Peyer's patch (tissue), 4 donors: Measurements from ENCODE around the gene GPR152. TPM values are rescaled to one million over a fixed set of nuclear protein-coding genes. Genes with fewer than 3 reads are reported as not detected.

Source experiments
- DNase-seq, 3 donors: peaks; one replicate each; pipeline ENCODE4 v3.0.0-alpha.2; 2017 to 2019
- H3K27ac ChIP-seq, 4 donors: fragments of 200-600 bp; sonication (generic); one replicate each; pipeline ENCODE4 v1.5.1; 2016 to 2019
- H3K27me3 ChIP-seq, 2 donors: fragments of 200-600 bp; sonication (generic); one replicate each; pipeline ENCODE4 v1.5.1; 2019
- H3K36me3 ChIP-seq, 3 donors: fragments of 200-600 bp; sonication (generic); one replicate each; pipeline ENCODE4 v1.5.1; 2016 to 2019
- H3K4me1 ChIP-seq, 4 donors: fragments of 200-600 bp; sonication (generic); one replicate each; pipeline ENCODE4 v1.5.1; 2016 to 2019
- H3K4me3 ChIP-seq, 4 donors: fragments of 200-600 bp; sonication (generic); 1 replicate in 3 of 4; 2 replicates in 1 of 4; pipeline ENCODE4 v1.5.1; 2016 to 2019; ENCODE audit warnings: mild to moderate bottlenecking in 1 of 4
- H3K9me3 ChIP-seq, 4 donors: fragments of 200-600 bp; sonication (generic); one replicate each; pipeline ENCODE4 v1.5.1; 2016 to 2019; ENCODE audit warnings: mild to moderate bottlenecking in 1 of 4
- CTCF ChIP-seq, 6 experiments: fragments of 450-650 bp in 4 of 6; fragments of 200-600 bp in 2 of 6; sonication (generic) in 1 of 6; IDR thresholded peaks; one replicate each; pipeline ENCODE4 v1.5.1; 2017 to 2019; ENCODE audit warnings: antibody characterized with exemption in 6 of 6, mild to moderate bottlenecking in 3 of 6, moderate library complexity in 1 of 6
- POLR2A ChIP-seq, 2 donors: fragments of 450-650 bp; IDR thresholded peaks; one replicate each; pipeline ENCODE4 v1.5.1; 2017; ENCODE audit warnings: antibody characterized with exemption in 2 of 2, mild to moderate bottlenecking in 2 of 2, moderate library complexity in 2 of 2
- total RNA-seq, 4 donors: library from RNA; depleted of rRNA; stranded (reverse); fragments of >200 nt; gene quantifications; one replicate each; pipeline ENCODE4 v1.1.0, GENCODE V29; 2016

Gene GPR152
- total RNA-seq = not detected

GRCh38 chr11:67452141-67452952, at the start of gene GPR152:
GPR152 (minus strand) TSS chr11:67452729; CDS start chr11:67452724, 5 bp downstream.
- no peaks in the 10 kb centered on the region for H3K36me3 ChIP-seq
- TF ChIP-seq CTCF (IDR thresholded peaks at IDR 0.05) (no peak), POLR2A (IDR thresholded peaks at IDR 0.05) (no peak)
- no peaks in the 10 kb centered on the region for H3K9me3 ChIP-seq
- H3K4me1 ChIP-seq = peaks cover 0 to 11% (median 9%) of the 10 kb centered on the region in 4 donors
- peak within 1 kb of the TSS in 2 of 4 donors; percentile 4 to 10 for H3K27ac ChIP-seq
- H3K4me3 ChIP-seq = no peak within 1 kb of the TSS
- DNase-seq = peak in 1 of 3 donors; percentile 50
- H3K27me3 ChIP-seq = no peaks in the 10 kb centered on the region

DNA sequence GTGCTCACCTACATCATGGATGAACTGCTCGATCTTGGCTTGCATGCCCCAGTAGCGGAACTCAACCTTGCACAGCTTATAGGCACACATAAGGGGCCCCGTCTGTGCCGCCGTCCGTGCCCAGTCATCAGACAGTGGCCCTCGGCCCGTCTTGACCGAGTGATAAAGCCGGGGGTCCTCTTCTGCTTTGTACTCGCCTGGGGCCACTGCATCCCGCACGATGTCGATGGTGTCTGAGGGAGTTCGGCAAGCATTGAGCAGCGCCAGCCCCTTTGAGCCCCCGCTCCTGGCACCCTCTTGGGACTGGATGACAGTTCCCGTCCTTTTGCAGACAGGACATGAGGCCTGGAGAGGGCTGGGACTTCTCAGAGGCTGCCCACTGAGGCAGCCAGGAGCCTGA, 49.3 kb upstream of the GPR152 start:
- Histone ChIP-seq H3K4me1 (peaks cover 0 to 26% (median 23%) of the 10 kb centered on the region in 4 donors), H3K27ac (no peak overlapping the region), H3K4me3 (no peak overlapping the region), H3K27me3 (no peaks in the 10 kb centered on the region), H3K9me3 (no peaks in the 10 kb centered on the region), H3K36me3 (peaks cover 0 to 48% (median 0%) of the 10 kb centered on the region in 3 donors)
- DNase-seq = no peak
- TF ChIP-seq POLR2A (IDR thresholded peaks at IDR 0.05) (no peak), CTCF (IDR thresholded peaks at IDR 0.05) (no peak)

GRCh38 chr11:67500831-67501715, 48.5 kb upstream of the GPR152 start:
- peak in 1 of 3 donors; percentile 44 for DNase-seq
- Histone ChIP-seq H3K27me3 (no peaks in the 10 kb centered on the region), H3K4me3 (no peak overlapping the region), H3K36me3 (peaks cover 0 to 55% (median 0%) of the 10 kb centered on the region in 3 donors), H3K4me1 (peaks cover 0 to 19% (median 16%) of the 10 kb centered on the region in 4 donors), H3K9me3 (no peaks in the 10 kb centered on the region), H3K27ac (no peak overlapping the region)
- TF ChIP-seq POLR2A (IDR thresholded peaks at IDR 0.05) = no peak
- TF ChIP-seq CTCF (IDR thresholded peaks at IDR 0.05) = no peak

GRCh38 chr11:67500484-67500821, 47.9 kb upstream of the GPR152 start:
- no peak overlapping the region for H3K27ac ChIP-seq
- H3K4me1 ChIP-seq = peaks cover 0 to 14% (median 10%) of the 10 kb centered on the region in 4 donors
- DNase-seq = no peak
- TF ChIP-seq POLR2A (IDR thresholded peaks at IDR 0.05) = no peak
- no peak for TF ChIP-seq CTCF (IDR thresholded peaks at IDR 0.05)
- peaks cover 0 to 62% (median 0%) of the 10 kb centered on the region in 3 donors for H3K36me3 ChIP-seq
- no peaks in the 10 kb centered on the region for H3K9me3 ChIP-seq
- H3K27me3 ChIP-seq = no peaks in the 10 kb centered on the region
- no peak overlapping the region for H3K4me3 ChIP-seq

DNA sequence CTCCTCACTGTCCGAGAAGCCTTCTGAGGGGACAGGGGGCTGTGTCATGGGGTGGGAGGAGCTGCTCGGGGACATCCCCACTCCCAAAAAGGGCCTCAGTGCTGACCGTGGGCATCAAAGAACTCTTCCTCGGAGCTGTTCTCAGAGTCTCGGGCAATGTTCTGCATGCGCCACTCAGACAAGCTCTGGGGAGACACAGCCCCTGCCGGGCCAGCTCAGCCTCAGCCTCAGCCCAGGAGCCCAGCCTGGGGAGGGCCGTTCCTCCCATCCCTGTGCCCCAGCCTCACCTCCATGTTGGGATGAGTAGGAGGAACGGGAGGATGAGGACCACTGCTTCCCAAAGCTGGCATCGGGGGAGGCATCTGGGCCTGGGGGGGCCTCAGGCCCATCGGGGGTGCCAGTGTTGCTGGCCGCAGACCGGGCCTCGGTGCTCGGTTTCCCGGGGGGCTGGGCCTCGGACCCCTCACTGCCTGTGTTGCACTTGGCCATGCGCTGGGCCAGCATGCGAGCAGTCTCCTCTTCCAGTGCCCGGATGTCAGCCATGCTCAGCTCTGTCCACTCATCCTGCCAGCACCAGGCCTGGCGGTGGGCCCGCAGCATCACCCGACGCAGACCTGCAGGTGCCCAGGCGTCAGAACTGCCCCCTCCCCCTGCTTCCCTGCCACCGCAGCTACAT, 47.4 kb upstream of the GPR152 start:
- peaks cover 0 to 67% (median 0%) of the 10 kb centered on the region in 3 donors for H3K36me3 ChIP-seq
- no peak overlapping the region for H3K4me3 ChIP-seq
- no peak overlapping the region for H3K27ac ChIP-seq
- DNase-seq = no peak
- H3K4me1 ChIP-seq = peaks cover 0 to 10% (median 8%) of the 10 kb centered on the region in 4 donors
- H3K9me3 ChIP-seq = no peaks in the 10 kb centered on the region
- H3K27me3 ChIP-seq = no peaks in the 10 kb centered on the region
- TF ChIP-seq POLR2A (IDR thresholded peaks at IDR 0.05) (no peak), CTCF (IDR thresholded peaks at IDR 0.05) (no peak)
